WTC11 (cell line): ENCODE results near the gene OSBPL6. TPM values are rescaled to one million over a fixed set of nuclear protein-coding genes. Genes with fewer than 3 reads are reported as not detected.

Experiments
- ATAC-seq: fragments of 200-7000 bp; cut with Tn5 transposase; 2 replicates; pipeline ENCODE4 v1.10.0; 2021; ENCODE audit warnings: mild to moderate bottlenecking, moderate library complexity
- CTCF ChIA-PET: fragments of 300-600 bp; sonication (Branson Sonifier 250); formaldehyde crosslinking; loops from one replicate; lab custom pipeline; 2021; ENCODE audit warnings: antibody characterized with exemption; lab: Charles Lee
- POLR2A ChIA-PET: fragments of 350-600 bp; sonication (Branson Sonifier 250); formaldehyde crosslinking; loops from one replicate; lab custom pipeline; 2021; ENCODE audit warnings: antibody characterized with exemption; lab: Charles Lee
- DNase-seq: peaks from one replicate; pipeline ENCODE4 v3.0.0; 2021; ENCODE audit warnings: low spot score
- H3K27ac Mint-ChIP-seq: 2 replicates; pipeline ENCODE4 v1.8.0; 2021; ENCODE audit warnings: mixed read lengths
- H3K27me3 Mint-ChIP-seq: 2 replicates; pipeline ENCODE4 v1.8.0; 2021; ENCODE audit warnings: low read depth, mild to moderate bottlenecking, moderate library complexity, mixed read lengths
- H3K36me3 Mint-ChIP-seq: 2 replicates; pipeline ENCODE4 v1.8.0; 2021; ENCODE audit warnings: mixed read lengths
- H3K4me1 Mint-ChIP-seq: 2 replicates; pipeline ENCODE4 v1.8.0; 2022; ENCODE audit warnings: mixed read lengths
- H3K4me3 Mint-ChIP-seq: 2 replicates; pipeline ENCODE4 v1.8.0; 2021; ENCODE audit warnings: mild to moderate bottlenecking, moderate library complexity, mixed read lengths
- H3K9me3 Mint-ChIP-seq: 2 replicates; pipeline ENCODE4 v1.8.0; 2021; ENCODE audit warnings: mixed read lengths
- ELF4 ChIP-seq: sonication (generic); formaldehyde crosslinking; IDR thresholded peaks from 2 replicates; pipeline ENCODE4 v1.8.1; 2022; ENCODE audit warnings: low read depth, mild to moderate bottlenecking, moderate library complexity, missing genetic modification reagents
- FOXK1 ChIP-seq: sonication (generic); formaldehyde crosslinking; IDR thresholded peaks from 2 replicates; pipeline ENCODE4 v1.8.0; 2022; ENCODE audit warnings: mild to moderate bottlenecking, moderate library complexity, missing genetic modification reagents
- GTF2I ChIP-seq: fragments of 250-450 bp; sonication (Bioruptor Pico); conservative IDR thresholded peaks from 2 replicates; pipeline ENCODE4 v1.4.0; 2021; ENCODE audit warnings: mild to moderate bottlenecking
- HMGA2 ChIP-seq: fragments of 250-450 bp; sonication (Bioruptor Pico); IDR thresholded peaks from 2 replicates; pipeline ENCODE4 v1.4.0; 2021; ENCODE audit warnings: mild to moderate bottlenecking, moderate library complexity
- NR1H2 ChIP-seq: sonication (generic); formaldehyde crosslinking; IDR thresholded peaks from 2 replicates; pipeline ENCODE4 v1.9.0; 2021; ENCODE audit warnings: mild to moderate bottlenecking, moderate library complexity, missing genetic modification reagents
- RORB ChIP-seq: fragments of 250-450 bp; sonication (Bioruptor Pico); IDR thresholded peaks from 2 replicates; pipeline ENCODE4 v1.9.0; 2021; ENCODE audit warnings: mild to moderate bottlenecking
- TEAD1 ChIP-seq: sonication (generic); formaldehyde crosslinking; IDR thresholded peaks from 2 replicates; pipeline ENCODE4 v1.8.0; 2022; ENCODE audit warnings: mild to moderate bottlenecking, missing genetic modification reagents
- ZNF232 ChIP-seq: sonication (generic); formaldehyde crosslinking; IDR thresholded peaks from 2 replicates; pipeline ENCODE4 v1.8.0; 2022; ENCODE audit warnings: mild to moderate bottlenecking, missing genetic modification reagents
- ZNF317 ChIP-seq: sonication (generic); formaldehyde crosslinking; IDR thresholded peaks from 2 replicates; pipeline ENCODE4 v1.8.1; 2023; ENCODE audit warnings: low read depth, mild to moderate bottlenecking, moderate library complexity, missing genetic modification reagents, borderline replicate concordance
- ZNF423 ChIP-seq: fragments of 250-450 bp; sonication (Bioruptor Pico); IDR thresholded peaks from 2 replicates; pipeline ENCODE4 v2.1.2; 2022; ENCODE audit warnings: mild to moderate bottlenecking, moderate library complexity
- total RNA-seq: library from RNA; stranded (reverse); gene quantifications from 3 replicates; pipeline ENCODE4 v1.2.3, GENCODE V29; 2021
- TF ChIP-seq, protein P1 (sequence below): sonication (generic); formaldehyde crosslinking; IDR thresholded peaks from 2 replicates; pipeline ENCODE4 v1.8.1; 2023; ENCODE audit warnings: mild to moderate bottlenecking, missing genetic modification reagents, borderline replicate concordance
- TF ChIP-seq, protein P2 (sequence below): sonication (generic); formaldehyde crosslinking; IDR thresholded peaks from 2 replicates; pipeline ENCODE4 v1.8.1; 2023; ENCODE audit warnings: mild to moderate bottlenecking, missing genetic modification reagents
- TF ChIP-seq, protein P3 (sequence below): fragments of 250-450 bp; sonication (Bioruptor Pico); IDR thresholded peaks from 2 replicates; pipeline ENCODE4 v1.9.0; 2021; ENCODE audit warnings: mild to moderate bottlenecking, borderline replicate concordance
- TF ChIP-seq, protein P4 (sequence below): sonication (generic); formaldehyde crosslinking; IDR thresholded peaks from 2 replicates; pipeline ENCODE4 v1.8.0; 2022; ENCODE audit warnings: mild to moderate bottlenecking, missing genetic modification reagents
- TF ChIP-seq, protein P5 (sequence below): sonication (generic); formaldehyde crosslinking; IDR thresholded peaks from 2 replicates; pipeline ENCODE4 v1.8.0; 2022; ENCODE audit warnings: missing genetic modification reagents

The OSBPL6 gene
- total RNA-seq, 1 experiment from 2014 or later, result 9.2 TPM

DNA sequence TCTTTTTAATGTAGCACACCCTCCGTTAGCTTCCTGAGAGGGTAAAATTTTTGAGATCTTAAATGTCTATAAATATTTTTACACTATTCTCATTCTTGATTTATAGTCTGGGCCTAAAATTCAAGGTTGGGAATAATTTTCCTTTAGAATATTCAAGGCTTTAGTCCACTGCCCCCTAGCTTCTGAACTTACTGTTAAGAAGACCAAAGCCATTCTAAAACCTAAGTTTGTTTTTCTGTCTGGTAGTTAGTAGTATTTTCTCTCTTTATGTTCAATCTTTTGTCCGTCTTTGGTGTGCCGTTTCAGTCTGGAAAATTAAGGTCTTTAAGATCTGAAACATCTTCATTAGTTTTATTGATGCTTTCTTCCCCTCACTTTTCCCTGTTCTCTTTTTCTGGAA, 14.5 kb downstream of the OSBPL6 start:
- CTCF ChIA-PET, result interaction anchor here (0.6 to 1.0 kb wide), 3 partner anchors 14 to 80 kb away, joined by 3 to 6 read pairs (median 5); no protein-coding TSS in a partner anchor
- Mint-ChIP-seq H3K4me1 (peaks cover 51% of the 10 kb centered on the region), H3K27me3 (peaks cover 47% of the 10 kb centered on the region)

DNA sequence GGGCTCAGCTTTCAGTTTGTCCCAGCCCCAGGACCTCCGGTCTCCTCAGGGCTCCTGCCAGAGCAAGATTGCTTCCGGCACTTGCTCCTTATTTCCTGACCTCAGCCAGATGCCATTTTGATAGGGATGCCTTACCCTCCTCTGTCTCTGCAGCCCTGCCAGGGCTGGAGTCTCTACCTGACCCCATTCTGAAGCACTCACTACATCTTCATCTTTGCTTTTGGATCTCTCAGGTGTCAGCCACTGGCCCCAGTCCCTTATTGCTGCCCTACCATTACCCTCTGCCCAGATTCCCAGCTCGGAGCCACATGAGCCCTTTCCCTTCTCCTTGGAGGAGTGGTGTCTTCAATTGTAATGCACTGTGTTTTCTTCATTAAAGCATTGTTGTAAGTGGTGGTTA, 17.1 kb downstream of the OSBPL6 start:
- Mint-ChIP-seq H3K36me3 (no peaks in the 10 kb centered on the region), H3K9me3 (no peaks in the 10 kb centered on the region), H3K4me1 (peaks cover 58% of the 10 kb centered on the region), H3K27ac (peak overlapping the region; percentile 48), H3K27me3 (peaks cover 74% of the 10 kb centered on the region), H3K4me3 (peak overlapping the region; percentile 34)
- CTCF ChIA-PET, result interaction anchor here (1.1 to 1.5 kb wide), 2 partner anchors 16 to 69 kb away, joined by 4 to 7 read pairs; no protein-coding TSS in a partner anchor
- POLR2A ChIA-PET, result interaction anchor here (1.5 kb wide), 1 partner anchor 16 kb away, joined by 3 read pairs; no protein-coding TSS in a partner anchor
- DNase-seq (no peak), ATAC-seq (peak; percentile 57)
- TF ChIP-seq, protein P1, sequence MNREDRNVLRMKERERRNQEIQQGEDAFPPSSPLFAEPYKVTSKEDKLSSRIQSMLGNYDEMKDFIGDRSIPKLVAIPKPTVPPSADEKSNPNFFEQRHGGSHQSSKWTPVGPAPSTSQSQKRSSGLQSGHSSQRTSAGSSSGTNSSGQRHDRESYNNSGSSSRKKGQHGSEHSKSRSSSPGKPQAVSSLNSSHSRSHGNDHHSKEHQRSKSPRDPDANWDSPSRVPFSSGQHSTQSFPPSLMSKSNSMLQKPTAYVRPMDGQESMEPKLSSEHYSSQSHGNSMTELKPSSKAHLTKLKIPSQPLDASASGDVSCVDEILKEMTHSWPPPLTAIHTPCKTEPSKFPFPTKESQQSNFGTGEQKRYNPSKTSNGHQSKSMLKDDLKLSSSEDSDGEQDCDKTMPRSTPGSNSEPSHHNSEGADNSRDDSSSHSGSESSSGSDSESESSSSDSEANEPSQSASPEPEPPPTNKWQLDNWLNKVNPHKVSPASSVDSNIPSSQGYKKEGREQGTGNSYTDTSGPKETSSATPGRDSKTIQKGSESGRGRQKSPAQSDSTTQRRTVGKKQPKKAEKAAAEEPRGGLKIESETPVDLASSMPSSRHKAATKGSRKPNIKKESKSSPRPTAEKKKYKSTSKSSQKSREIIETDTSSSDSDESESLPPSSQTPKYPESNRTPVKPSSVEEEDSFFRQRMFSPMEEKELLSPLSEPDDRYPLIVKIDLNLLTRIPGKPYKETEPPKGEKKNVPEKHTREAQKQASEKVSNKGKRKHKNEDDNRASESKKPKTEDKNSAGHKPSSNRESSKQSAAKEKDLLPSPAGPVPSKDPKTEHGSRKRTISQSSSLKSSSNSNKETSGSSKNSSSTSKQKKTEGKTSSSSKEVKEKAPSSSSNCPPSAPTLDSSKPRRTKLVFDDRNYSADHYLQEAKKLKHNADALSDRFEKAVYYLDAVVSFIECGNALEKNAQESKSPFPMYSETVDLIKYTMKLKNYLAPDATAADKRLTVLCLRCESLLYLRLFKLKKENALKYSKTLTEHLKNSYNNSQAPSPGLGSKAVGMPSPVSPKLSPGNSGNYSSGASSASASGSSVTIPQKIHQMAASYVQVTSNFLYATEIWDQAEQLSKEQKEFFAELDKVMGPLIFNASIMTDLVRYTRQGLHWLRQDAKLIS (CRISPR knock-in tag), result no peak
- TF ChIP-seq ELF4 (CRISPR knock-in tag) (no peak), ZNF317 (no peak), RORB (CRISPR knock-in tag) (no peak)
- TF ChIP-seq, protein P2, sequence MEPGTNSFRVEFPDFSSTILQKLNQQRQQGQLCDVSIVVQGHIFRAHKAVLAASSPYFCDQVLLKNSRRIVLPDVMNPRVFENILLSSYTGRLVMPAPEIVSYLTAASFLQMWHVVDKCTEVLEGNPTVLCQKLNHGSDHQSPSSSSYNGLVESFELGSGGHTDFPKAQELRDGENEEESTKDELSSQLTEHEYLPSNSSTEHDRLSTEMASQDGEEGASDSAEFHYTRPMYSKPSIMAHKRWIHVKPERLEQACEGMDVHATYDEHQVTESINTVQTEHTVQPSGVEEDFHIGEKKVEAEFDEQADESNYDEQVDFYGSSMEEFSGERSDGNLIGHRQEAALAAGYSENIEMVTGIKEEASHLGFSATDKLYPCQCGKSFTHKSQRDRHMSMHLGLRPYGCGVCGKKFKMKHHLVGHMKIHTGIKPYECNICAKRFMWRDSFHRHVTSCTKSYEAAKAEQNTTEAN (CRISPR knock-in tag), result no peak

More for the DNA sequence above, 14.5 kb downstream of the OSBPL6 start:
- POLR2A ChIA-PET, result no interaction called here
- no peak overlapping the region for H3K4me3 Mint-ChIP-seq
- H3K9me3 Mint-ChIP-seq, result no peaks in the 10 kb centered on the region
- ATAC-seq, result no peak
- no peaks in the 10 kb centered on the region for H3K36me3 Mint-ChIP-seq
- H3K27ac Mint-ChIP-seq, result no peak overlapping the region
- TF ChIP-seq NR1H2 (CRISPR knock-in tag) (no peak), HMGA2 (no peak), ZNF232 (CRISPR knock-in tag) (no peak)
- no peak for DNase-seq

DNA sequence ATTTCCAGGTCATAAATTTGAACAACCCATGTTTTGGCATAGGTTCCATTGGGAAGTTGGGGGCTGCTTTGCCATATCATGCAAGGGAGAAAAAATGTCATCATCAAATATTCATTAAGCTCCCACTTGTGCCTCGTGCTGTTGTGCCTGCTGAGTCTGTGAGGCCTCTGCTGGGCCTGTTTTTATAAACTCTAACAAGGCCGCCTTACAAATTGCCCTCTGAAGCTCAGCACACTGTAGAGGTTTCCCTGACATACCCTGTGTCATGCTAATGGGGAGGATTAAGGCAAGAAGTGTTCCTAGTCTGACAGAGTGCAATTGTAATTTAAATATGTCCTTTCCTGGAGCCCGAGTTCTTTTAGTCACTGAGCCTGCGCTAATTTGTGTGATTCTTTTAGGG, 17.6 kb downstream of the OSBPL6 start:
- no peak for TF ChIP-seq GTF2I (CRISPR knock-in tag)
- TF ChIP-seq, protein P3, sequence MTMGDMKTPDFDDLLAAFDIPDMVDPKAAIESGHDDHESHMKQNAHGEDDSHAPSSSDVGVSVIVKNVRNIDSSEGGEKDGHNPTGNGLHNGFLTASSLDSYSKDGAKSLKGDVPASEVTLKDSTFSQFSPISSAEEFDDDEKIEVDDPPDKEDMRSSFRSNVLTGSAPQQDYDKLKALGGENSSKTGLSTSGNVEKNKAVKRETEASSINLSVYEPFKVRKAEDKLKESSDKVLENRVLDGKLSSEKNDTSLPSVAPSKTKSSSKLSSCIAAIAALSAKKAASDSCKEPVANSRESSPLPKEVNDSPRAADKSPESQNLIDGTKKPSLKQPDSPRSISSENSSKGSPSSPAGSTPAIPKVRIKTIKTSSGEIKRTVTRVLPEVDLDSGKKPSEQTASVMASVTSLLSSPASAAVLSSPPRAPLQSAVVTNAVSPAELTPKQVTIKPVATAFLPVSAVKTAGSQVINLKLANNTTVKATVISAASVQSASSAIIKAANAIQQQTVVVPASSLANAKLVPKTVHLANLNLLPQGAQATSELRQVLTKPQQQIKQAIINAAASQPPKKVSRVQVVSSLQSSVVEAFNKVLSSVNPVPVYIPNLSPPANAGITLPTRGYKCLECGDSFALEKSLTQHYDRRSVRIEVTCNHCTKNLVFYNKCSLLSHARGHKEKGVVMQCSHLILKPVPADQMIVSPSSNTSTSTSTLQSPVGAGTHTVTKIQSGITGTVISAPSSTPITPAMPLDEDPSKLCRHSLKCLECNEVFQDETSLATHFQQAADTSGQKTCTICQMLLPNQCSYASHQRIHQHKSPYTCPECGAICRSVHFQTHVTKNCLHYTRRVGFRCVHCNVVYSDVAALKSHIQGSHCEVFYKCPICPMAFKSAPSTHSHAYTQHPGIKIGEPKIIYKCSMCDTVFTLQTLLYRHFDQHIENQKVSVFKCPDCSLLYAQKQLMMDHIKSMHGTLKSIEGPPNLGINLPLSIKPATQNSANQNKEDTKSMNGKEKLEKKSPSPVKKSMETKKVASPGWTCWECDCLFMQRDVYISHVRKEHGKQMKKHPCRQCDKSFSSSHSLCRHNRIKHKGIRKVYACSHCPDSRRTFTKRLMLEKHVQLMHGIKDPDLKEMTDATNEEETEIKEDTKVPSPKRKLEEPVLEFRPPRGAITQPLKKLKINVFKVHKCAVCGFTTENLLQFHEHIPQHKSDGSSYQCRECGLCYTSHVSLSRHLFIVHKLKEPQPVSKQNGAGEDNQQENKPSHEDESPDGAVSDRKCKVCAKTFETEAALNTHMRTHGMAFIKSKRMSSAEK (CRISPR knock-in tag), result no peak
- TF ChIP-seq ZNF423 (CRISPR knock-in tag), result peak; percentile 56
- TF ChIP-seq FOXK1 (CRISPR knock-in tag), result peak; percentile 54; the same call in 1 of the 2 replicates
- 0 out of 2 replicates have a peak, but pooled peaks have one; percentile 19 for TF ChIP-seq TEAD1
- TF ChIP-seq, protein P4, sequence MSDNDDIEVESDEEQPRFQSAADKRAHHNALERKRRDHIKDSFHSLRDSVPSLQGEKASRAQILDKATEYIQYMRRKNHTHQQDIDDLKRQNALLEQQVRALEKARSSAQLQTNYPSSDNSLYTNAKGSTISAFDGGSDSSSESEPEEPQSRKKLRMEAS (CRISPR knock-in tag), result no peak; the same call in 1 of the 2 replicates
- TF ChIP-seq, protein P5, sequence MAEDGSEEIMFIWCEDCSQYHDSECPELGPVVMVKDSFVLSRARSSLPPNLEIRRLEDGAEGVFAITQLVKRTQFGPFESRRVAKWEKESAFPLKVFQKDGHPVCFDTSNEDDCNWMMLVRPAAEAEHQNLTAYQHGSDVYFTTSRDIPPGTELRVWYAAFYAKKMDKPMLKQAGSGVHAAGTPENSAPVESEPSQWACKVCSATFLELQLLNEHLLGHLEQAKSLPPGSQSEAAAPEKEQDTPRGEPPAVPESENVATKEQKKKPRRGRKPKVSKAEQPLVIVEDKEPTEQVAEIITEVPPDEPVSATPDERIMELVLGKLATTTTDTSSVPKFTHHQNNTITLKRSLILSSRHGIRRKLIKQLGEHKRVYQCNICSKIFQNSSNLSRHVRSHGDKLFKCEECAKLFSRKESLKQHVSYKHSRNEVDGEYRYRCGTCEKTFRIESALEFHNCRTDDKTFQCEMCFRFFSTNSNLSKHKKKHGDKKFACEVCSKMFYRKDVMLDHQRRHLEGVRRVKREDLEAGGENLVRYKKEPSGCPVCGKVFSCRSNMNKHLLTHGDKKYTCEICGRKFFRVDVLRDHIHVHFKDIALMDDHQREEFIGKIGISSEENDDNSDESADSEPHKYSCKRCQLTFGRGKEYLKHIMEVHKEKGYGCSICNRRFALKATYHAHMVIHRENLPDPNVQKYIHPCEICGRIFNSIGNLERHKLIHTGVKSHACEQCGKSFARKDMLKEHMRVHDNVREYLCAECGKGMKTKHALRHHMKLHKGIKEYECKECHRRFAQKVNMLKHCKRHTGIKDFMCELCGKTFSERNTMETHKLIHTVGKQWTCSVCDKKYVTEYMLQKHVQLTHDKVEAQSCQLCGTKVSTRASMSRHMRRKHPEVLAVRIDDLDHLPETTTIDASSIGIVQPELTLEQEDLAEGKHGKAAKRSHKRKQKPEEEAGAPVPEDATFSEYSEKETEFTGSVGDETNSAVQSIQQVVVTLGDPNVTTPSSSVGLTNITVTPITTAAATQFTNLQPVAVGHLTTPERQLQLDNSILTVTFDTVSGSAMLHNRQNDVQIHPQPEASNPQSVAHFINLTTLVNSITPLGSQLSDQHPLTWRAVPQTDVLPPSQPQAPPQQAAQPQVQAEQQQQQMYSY (CRISPR knock-in tag), result no peak
- peaks cover 62% of the 10 kb centered on the region for H3K4me1 Mint-ChIP-seq
- H3K36me3 Mint-ChIP-seq, result no peaks in the 10 kb centered on the region
- ChIA-PET CTCF (interaction anchor here (0.7 to 1.5 kb wide), 3 partner anchors 17 to 203 kb away, joined by 3 to 7 read pairs (median 4); no protein-coding TSS in a partner anchor), POLR2A (interaction anchor here (1.5 kb wide), 1 partner anchor 16 kb away, joined by 3 read pairs; no protein-coding TSS in a partner anchor)
- peak overlapping the region; percentile 34 for H3K4me3 Mint-ChIP-seq
- H3K27me3 Mint-ChIP-seq, result peaks cover 79% of the 10 kb centered on the region
- peak overlapping the region; percentile 48; the same call in 1 of the 2 replicates for H3K27ac Mint-ChIP-seq
- peak; percentile 23 for DNase-seq
- ATAC-seq, result peak; percentile 99
- no peaks in the 10 kb centered on the region for H3K9me3 Mint-ChIP-seq
